Pancreas (tissue), 10 donors: ENCODE measurements around the gene TNNI2. TPM values are rescaled to one million over a fixed set of nuclear protein-coding genes. Genes with fewer than 3 reads are reported as not detected.

Experiments
- ATAC-seq, 4 donors: fragments of 200-7000 bp; cut with Tn5 transposase; one replicate each; pipeline versions ENCODE4 v1.8.0 to v1.9.1; 2020; ENCODE audit warnings: mild to moderate bottlenecking in 4 of 4, moderate library complexity in 4 of 4
- DNase-seq, 6 donors: peaks; one replicate each; pipeline ENCODE4 v3.0.0-alpha.2; 2020
- FAIRE-seq: peaks from 2 replicates; lab custom pipeline; 2012; peaks lifted over from hg19 to GRCh38; lab: Jason Lieb, UNC
- H3K27ac ChIP-seq, 4 donors: fragments of 200-600 bp; sonication (generic); 1 replicate in 3 of 4; 2 replicates in 1 of 4; pipeline versions ENCODE4 v1.5.0 to v1.8.0; 2020
- H3K27me3 ChIP-seq, 4 donors: fragments of 200-600 bp; one replicate each; pipeline ENCODE4 v1.8.0; 2021
- H3K36me3 ChIP-seq, 3 donors: fragments of 200-600 bp; sonication (generic) in 1 of 3; one replicate each; pipeline versions ENCODE4 v1.5.0 to v1.8.0; 2020 to 2021
- H3K4me1 ChIP-seq, 3 donors: fragments of 200-600 bp; one replicate each; pipeline ENCODE4 v1.8.0; 2021
- H3K4me3 ChIP-seq, 4 donors: fragments of 200-600 bp; sonication (generic) in 2 of 4; one replicate each; pipeline versions ENCODE4 v1.5.0 to v1.8.0; 2020 to 2021
- H3K9me3 ChIP-seq, 4 donors: fragments of 200-600 bp; one replicate each; pipeline ENCODE4 v1.8.0; 2021
- WGBS, 2 donors: extraction: QIAGEN DNeasy Blood & Tissue Kit; methylation state at CpG; one replicate each; pipeline ENCODE4 v1.1.7; 2013; 5-methylcytosine and 5-hydroxymethylcytosine counted together
- intact Hi-C, 3 donors: fragments of 100-400 bp; cut with DNase I; formaldehyde crosslinking; loops; one replicate each; pipeline versions ENCODE4 v1.11.1 to v1.14.2; 2022
- polyA plus RNA-seq, 2 donors: library from polyadenylated mRNA; stranded (reverse); fragments of 200-250 nt; gene quantifications; one replicate each; pipeline ENCODE4 v1.2.3, GENCODE V29; 2013
- total RNA-seq, 6 donors: library from RNA; stranded (reverse); fragmentation: NEBNext Ultra II Directional in 4 of 6; extraction: Animal tissue kit (Norgen Biotek cat#: 25700) in 4 of 6; gene quantifications; one replicate each; pipeline versions ENCODE4 v1.2.1 to v1.2.4, GENCODE V29; 2021 to 2023
- TF ChIP-seq, protein P1 (sequence below), 4 donors: fragments of 200-600 bp; sonication (generic) in 3 of 4; IDR thresholded peaks; one replicate each; pipeline versions ENCODE4 v1.5.0 to v1.8.0; 2021; ENCODE audit warnings: antibody characterized with exemption in 4 of 4
- donor health status: healthy with polysubstance abuse.
- donor health status: DM: no; HTN: no; CAD: no; lungs with moderate emphysema.
- donor health status: DM: no; HTN: no; CAD: no.
- donor health status: control.
- donor health status: control.
- donor health status: Bipolar disorder and iron deficiency.
- donor health status: DM: yes; HTN: yes; CAD: no.
- donor health status: DM: no; HTN: no; CAD: no.
- donor health status: DM: no; HTN: no; CAD: no.
- donor health status: DM: yes; HTN: yes; CAD: no.

Gene TNNI2
- total and polyA plus RNA-seq, 8 donors, result 2.5 to 57.4 (median 6.6) TPM; not detected in 1

DNA sequence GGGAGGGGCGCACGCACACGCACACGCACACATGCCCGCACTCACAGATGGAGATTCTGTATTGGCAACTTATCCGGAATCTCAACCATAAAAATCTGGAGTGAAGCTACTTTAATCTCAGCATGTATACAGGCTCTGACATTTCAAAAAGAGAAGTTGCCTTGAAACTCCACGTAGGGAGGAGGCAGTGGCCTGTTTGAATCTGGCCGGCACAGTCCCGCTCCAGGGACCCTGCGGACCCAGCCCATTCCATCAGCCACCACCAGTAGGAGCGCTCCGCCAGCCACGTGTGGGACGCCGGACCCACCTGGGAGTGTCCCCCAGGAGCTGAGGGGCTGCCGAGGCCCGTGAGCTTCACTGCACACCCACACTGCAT lies 5.9 kb upstream of the TNNI2 start:
- FAIRE-seq (no peak), DNase-seq (peak in 5 of 6 donors; percentile 22 to 75 (median 52)), ATAC-seq (no peak)
- peak overlapping the region in 1 of 4 donors; percentile 17 for H3K4me3 ChIP-seq
- H3K36me3 ChIP-seq, result no peaks in the 10 kb centered on the region
- 50 to 54% methylated on average over 17 of the region's 17 CpGs for WGBS, 2 donors
- H3K9me3 ChIP-seq, result no peaks in the 10 kb centered on the region
- peaks cover 37 to 50% (median 39%) of the 10 kb centered on the region in 3 donors for H3K4me1 ChIP-seq
- H3K27ac ChIP-seq, result peak overlapping the region; percentile 13 to 96 (median 89)
- intact Hi-C loops, result loop anchor here in 2 of 3 donors (5.0 kb wide), 1 partner anchor 136 kb away; the partner anchor contains the start of gene KRTAP5-6 (in 2 of the 2)
- TF ChIP-seq, protein P1, sequence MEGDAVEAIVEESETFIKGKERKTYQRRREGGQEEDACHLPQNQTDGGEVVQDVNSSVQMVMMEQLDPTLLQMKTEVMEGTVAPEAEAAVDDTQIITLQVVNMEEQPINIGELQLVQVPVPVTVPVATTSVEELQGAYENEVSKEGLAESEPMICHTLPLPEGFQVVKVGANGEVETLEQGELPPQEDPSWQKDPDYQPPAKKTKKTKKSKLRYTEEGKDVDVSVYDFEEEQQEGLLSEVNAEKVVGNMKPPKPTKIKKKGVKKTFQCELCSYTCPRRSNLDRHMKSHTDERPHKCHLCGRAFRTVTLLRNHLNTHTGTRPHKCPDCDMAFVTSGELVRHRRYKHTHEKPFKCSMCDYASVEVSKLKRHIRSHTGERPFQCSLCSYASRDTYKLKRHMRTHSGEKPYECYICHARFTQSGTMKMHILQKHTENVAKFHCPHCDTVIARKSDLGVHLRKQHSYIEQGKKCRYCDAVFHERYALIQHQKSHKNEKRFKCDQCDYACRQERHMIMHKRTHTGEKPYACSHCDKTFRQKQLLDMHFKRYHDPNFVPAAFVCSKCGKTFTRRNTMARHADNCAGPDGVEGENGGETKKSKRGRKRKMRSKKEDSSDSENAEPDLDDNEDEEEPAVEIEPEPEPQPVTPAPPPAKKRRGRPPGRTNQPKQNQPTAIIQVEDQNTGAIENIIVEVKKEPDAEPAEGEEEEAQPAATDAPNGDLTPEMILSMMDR (IDR thresholded peaks at IDR 0.05), result no peak
- H3K27me3 ChIP-seq, result no peaks in the 10 kb centered on the region

DNA sequence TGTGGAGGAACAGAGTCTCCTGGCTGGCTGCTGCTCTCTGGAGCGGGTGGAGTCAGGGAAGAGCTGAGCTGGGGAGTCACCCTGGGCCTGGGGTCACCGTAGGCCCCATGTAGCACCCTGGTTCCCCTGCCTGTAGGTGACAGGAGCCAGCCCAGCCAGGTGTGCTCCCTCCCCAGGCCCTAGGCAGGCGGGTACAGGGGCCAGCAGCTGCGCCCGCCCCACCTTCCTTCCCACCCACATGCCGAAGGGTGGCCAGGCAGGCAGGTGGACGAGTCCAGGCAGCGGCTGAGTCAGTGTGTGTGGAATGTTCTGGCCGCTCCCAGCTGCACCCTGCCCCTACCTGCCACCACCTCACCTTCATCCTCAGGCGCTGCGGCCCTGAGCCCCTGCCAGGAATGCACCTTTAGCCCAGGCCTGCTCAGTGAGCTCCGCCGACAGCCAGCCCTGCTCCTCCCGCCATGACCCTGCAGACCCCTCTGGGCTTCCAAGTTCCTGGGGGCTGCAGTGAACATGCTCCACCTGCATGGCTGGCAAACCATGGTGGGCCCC lies 4.6 kb upstream of the TNNI2 start:
- FAIRE-seq (no peak), DNase-seq (peak; percentile 88 to 98 (median 96)), ATAC-seq (peak; percentile 81 to 86 (median 84))
- no peaks in the 10 kb centered on the region for H3K9me3 ChIP-seq
- intact Hi-C loops, result loop anchor here in 2 of 3 donors (5.0 kb wide), 1 partner anchor 137 kb away; the partner anchor contains the start of gene KRTAP5-6 (in 2 of the 2)
- 18 to 25% methylated on average over 13 to 14 of the region's 14 CpGs for WGBS, 2 donors
- H3K27me3 ChIP-seq, result no peaks in the 10 kb centered on the region
- TF ChIP-seq, protein P1 (IDR thresholded peaks at IDR 0.05), result no peak
- H3K4me1 ChIP-seq, result peaks cover 37 to 58% (median 39%) of the 10 kb centered on the region in 3 donors
- H3K36me3 ChIP-seq, result no peaks in the 10 kb centered on the region
- no peak overlapping the region for H3K4me3 ChIP-seq
- H3K27ac ChIP-seq, result peak overlapping the region; percentile 85 to 96 (median 93)

DNA sequence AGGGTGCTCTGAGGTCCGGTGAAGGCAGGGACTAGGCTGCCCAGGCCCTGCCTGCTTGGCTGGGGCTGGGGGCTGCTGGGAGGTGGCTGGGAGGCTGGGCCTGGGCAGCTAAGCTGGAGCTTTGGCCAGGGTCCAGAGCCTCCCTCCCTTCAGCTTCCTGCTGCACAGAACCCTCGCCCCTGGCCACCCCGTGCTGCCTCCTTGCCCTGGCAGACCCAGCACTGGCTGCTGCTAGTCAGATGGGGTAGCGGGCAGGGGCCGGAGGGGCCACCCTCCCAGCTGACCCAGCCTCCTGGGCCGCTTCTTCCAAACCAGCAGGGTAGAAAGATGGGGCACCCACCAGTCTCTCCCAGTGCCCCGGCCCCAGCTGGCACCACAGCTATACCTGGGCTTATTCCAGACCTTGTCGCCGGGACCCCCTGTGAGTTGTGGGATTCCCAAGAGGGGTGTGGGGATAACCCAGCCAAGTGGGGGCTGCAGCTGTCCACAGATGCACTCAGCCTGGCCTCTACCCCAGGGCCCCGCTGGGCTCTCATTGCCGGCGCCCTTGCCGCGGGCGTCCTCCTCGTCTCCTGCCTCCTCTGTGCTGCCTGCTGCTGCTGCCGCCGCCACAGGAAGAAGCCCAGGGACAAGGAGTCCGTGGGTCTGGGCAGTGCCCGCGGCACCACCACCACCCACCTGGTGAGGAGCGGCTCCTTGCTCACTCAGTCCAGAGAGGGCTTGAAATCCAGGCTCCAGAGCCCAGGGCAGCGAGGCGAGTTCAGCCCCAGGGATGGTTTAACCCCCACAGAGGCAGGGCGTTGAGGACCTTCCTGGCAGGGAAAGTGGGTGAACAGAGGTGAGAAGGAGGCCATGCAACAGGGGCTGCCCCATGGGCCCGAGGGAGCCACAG lies 3.8 kb upstream of the TNNI2 start, which contains the start of gene SYT8:
Gene SYT8, plus strand, starts transcription at position 212 of the 892 bp plus-strand sequence. Its CDS starts 116 bp downstream, at position 328.
- ATAC-seq (peak; percentile 0 to 18 (median 3)), FAIRE-seq (no peak), DNase-seq (peak; percentile 48 to 91 (median 71))
- 81 to 82% methylated on average over 26 of the region's 26 CpGs for WGBS, 2 donors
- Histone ChIP-seq H3K27ac (peak within 1 kb of the TSS; percentile 85 to 96 (median 93)), H3K27me3 (no peaks in the 10 kb centered on the region), H3K4me3 (no peak within 1 kb of the TSS), H3K9me3 (no peaks in the 10 kb centered on the region), H3K4me1 (peaks cover 36 to 59% (median 38%) of the 10 kb centered on the region in 3 donors), H3K36me3 (no peaks in the 10 kb centered on the region)
- intact Hi-C loops, result loop anchor here in 2 of 3 donors (5.0 kb wide), 2 partner anchors 138 to 312 kb away; partner anchors contain the start of gene KRTAP5-6 (in 2 of the 2)
- TF ChIP-seq, protein P1 (IDR thresholded peaks at IDR 0.05), result no peak

DNA sequence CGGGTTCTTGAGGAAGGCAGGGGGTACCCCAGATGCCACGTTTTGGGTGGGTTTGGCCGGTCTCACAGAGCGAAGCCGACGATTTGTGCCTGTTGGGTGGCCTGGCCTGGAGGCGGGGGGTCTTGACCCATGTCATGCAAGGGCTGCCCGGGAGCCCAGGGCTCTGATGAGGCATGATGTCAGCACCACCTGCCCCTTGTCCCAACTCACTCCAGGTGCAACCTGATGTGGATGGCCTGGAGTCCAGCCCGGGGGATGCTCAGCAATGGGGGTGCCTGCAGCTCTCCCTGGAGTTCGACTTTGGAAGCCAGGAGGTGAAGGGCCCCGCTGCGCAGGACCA lies 3.1 kb upstream of the TNNI2 start:
- Histone ChIP-seq H3K4me1 (peaks cover 30 to 56% (median 32%) of the 10 kb centered on the region in 3 donors), H3K27ac (peak overlapping the region in 1 of 4 donors; percentile 93), H3K9me3 (no peaks in the 10 kb centered on the region), H3K27me3 (no peaks in the 10 kb centered on the region), H3K4me3 (no peak overlapping the region), H3K36me3 (no peaks in the 10 kb centered on the region)
- WGBS, 2 donors, result 84 to 89% methylated on average over 11 to 12 of the region's 12 CpGs
- ATAC-seq (no peak), DNase-seq (peak in 4 of 6 donors; percentile 29 to 84 (median 52)), FAIRE-seq (no peak)
- intact Hi-C loops, result loop anchor here in 1 of 3 donors (5.0 kb wide), 1 partner anchor 312 kb away; no protein-coding TSS in a partner anchor
- TF ChIP-seq, protein P1 (IDR thresholded peaks at IDR 0.05), result no peak
